ENCODE data around the gene UBE2D2.

UBE2D2 gene

GRCh38 chr5:139658928-139659667 lies 98.0 kb downstream of the UBE2D2 start:
- H3K4me3 ChIP-seq (ENCODE audit: low read depth, low read length), result no peak overlapping the region

DNA sequence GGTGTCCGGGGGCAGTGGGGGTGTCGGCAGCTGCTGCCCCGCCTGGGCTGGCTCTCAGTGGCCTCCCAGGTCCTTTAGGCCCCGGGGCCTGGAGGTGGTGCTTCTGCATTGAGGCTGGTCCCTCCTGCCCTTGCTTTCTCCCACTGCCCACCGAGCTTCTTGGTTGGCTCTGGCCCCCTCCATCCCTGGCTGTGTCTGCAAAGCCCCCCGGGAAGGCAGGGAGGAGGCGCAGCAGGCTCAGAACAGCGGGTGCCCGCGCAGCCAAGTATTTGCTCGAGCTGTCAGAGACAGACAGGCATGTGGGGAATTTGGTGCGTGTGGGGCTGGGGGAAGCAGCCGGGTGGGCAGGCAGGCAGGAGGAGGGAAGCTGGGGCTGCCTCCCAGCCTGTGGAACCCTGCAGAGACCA lies 98.6 kb downstream of the UBE2D2 start:
- no peak overlapping the region for H3K4me3 ChIP-seq (ENCODE audit: low read depth, low read length)

- no peak overlapping the region for H3K4me3 ChIP-seq (ENCODE audit: low read depth, low read length)
Measured at GRCh38 chr5:139660105-139660922, 99.2 kb downstream of the UBE2D2 start.

DNA sequence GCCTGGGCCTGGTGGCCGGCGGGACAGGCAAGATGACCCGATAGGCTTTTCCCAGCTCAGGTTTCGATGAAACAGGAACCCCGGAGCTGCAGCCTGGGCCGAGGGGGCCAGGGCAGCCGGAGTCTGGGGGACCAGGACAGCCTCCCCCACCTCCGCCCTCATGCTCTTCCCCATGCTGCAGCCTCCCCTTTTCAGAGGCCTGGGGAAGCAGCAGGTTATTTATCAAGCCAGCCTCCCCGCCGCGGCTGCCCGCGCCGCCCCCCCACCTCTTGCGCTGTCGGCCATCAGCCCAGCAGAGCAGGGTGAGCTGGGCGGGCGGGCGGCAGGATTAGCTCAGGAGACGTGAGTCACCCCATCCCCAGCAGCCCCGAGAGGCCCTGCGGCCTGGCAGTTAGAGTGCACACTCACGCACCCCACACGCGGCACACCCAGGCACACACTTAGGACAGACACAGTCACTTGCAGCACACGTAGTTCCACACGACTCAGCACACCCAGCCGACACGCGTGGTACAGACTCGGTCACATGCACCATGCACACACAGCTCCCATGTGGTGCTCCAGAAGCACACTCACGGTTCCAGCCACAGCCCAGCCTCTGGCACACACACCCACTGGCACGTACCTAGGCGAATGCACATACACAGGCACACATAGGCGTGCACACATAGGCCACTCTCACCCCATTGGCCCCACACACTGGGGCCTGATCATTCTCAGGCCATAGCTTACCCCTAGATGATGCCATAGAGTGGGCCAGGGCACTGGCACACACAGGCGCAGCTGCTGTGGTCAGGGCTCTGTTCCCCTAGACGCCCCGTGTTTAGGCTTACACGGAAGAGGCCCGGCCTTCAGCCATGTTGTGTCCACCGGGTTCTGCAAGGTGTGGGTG lies 100.0 kb downstream of the UBE2D2 start:
- H3K4me3 ChIP-seq (ENCODE audit: low read depth, low read length), result no peak overlapping the region

DNA sequence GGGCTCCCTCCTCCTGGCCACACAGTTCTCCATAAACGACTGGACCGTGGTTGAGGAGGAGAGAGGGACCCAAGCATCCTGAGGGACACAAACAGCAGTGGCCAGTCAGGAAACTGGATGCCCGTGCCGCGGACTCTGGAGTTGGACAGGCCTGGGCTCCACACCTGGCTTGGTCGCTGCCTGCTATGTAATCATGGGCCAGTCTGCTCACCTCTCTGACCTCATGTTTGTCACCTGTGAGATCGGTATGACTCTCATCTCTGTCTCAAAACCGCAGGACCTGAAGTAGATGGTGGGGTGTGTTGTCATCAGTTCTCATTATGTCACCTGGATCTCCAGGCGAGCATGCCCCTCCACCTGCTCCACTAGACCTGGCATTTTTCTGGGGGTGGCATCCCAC lies 101.5 kb downstream of the UBE2D2 start:
- H3K4me3 ChIP-seq (ENCODE audit: low read depth, low read length), result no peak overlapping the region

- no peak overlapping the region for H3K4me3 ChIP-seq (ENCODE audit: low read depth, low read length)
Measured at GRCh38 chr5:139663207-139664085, 102.3 kb downstream of the UBE2D2 start.

GRCh38 chr5:139664086-139664693 lies 103.1 kb downstream of the UBE2D2 start:
- H3K4me3 ChIP-seq (ENCODE audit: low read depth, low read length), result no peak overlapping the region

DNA sequence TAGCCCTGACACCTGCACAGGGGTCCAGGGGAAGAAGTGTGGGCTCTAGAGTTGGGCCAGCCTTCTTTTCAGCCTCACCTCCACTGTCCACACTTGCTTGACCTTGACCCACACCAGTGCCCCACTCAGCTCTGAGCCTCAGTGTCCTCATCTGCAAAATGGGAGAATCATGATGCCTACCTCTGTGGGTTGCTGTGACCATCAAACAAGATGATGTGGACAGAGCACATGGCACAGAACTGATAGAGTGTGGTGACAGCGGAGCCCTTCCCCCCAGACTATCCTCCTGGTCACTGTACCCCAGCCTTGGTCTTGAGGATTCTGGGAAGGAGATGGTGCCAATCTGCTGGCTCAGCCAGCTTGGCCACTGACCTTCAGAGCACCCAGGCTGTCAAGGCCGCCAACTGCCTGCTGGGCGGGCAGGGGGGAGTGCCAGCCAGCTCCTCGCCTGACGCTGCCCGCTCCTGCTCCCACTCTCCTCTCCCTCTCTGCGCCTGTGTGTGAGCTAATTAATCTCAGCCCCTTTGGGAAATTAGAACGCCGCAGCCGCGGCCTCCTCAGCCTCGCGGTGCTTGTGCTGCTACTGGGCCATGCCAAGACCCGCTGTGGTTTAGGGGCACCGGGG lies 103.7 kb downstream of the UBE2D2 start:
- H3K4me3 ChIP-seq (ENCODE audit: low read depth, low read length), result no peak overlapping the region

GRCh38 chr5:139665626-139666025 lies 104.5 kb downstream of the UBE2D2 start:
- no peak overlapping the region for H3K4me3 ChIP-seq (ENCODE audit: low read depth, low read length)

DNA sequence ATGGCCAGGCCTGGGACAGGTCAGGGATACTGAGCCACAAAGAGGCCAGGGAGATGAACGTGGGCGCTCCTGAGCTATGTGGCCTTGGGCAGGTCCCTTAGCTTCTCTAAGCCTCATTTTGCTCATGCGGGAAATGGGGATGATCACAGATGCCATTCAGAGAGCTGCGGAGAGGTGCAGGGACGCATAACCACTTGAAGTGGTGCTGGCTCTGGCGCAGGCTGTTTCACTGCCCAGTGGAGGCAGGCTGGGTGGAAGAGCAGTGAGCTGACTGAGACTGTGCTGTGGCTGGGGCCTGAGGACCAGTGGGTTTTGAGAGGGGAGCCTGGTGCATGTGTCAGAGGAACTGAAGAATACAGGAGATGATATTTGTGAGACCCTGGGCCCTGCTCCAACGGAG lies 105.4 kb downstream of the UBE2D2 start:
- H3K4me3 ChIP-seq (ENCODE audit: low read depth, low read length), result no peak overlapping the region

DNA sequence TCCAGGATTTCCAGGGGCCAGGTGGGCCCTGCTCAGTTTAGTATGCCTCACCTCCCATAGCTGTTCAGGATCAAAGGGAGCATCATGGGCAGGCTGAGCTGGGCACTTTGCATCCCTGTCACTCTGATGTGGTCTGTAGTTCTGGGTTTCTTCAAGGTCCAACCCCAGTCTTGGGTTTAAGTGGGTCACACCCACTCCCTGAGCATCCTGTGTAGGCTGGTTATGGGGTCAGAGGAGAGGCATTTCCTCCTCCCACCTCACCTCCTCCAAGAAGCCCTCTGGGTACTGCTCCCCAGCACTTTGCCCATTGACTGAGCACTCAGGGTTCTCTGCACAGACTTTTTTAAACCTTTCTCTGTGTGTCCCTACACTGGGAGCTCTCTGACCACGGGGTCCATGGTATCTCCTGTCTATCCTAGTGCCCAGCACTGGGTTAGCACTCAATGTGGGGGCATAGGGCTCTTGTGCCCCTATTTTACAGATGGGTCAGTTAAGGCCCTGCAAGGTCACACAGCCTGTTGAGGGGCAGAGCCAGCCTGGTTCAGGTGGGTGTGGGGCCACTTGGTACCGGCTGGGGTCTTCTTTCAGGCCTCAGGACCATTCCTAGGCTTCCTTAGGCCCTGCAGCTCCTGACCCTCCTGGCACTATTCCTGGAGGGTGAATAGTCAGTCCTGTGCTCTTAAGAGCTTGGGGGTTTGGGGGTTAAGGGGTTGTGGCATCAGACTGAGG lies 106.0 kb downstream of the UBE2D2 start:
- H3K4me3 ChIP-seq (ENCODE audit: low read depth, low read length), result no peak overlapping the region

DNA sequence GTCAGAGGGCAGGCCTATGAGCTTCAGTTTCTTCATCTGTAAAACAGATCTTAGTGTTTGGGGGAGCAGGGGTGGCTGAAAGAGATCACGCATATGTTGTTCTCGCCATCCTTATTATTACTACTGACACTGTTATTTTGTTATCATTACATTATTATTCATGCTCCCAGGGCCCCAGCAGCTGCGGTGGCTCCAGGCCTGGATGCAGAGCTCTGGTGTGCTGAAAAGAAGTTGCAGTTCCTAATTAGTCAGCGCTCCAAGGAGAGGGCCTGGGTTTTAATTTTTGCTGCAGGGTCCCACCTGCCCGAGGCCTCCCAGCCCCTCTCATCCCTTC lies 106.6 kb downstream of the UBE2D2 start:
- no peak overlapping the region for H3K4me3 ChIP-seq (ENCODE audit: low read depth, low read length)

DNA sequence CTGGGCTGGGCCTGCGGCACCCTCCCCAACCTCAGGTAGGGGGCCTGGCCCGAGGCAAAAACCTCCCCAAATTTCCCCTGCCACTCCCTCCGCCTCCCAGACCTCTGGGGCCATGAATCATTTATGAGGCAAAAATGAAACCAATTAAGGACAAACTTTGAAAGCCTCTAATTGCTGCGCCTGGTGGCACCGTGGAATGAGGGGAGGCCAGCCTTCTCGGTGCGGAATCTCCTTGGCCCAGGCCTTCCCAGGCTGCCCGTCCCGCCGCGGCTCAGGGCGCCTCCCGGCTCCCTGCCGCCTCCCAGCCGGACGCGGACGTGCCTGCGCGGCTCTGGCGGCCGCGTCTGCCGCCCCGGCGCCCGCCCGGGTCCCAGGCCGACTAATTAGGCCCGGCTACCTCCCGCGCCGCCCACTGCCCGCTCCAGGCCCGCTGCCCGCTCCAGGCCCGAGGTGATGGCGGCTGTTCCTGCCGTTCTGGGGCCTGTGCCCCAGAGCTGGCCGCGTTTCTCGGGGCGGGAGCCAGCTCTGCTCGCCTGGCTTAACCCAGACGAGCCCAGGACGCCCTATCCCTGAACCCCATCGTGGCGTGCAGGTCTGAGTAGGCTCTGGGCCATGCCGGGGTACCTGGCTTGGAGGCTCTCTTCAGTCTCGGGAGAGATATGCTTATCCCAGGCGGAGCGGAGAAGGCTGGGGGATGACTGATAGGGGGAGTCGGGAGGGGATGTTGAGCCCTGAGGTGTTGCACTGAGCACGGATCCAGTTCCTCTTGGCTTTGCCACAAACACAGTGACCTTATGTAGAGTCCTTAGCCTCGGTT lies 107.1 kb downstream of the UBE2D2 start:
- no peak overlapping the region for H3K4me3 ChIP-seq (ENCODE audit: low read depth, low read length)

DNA sequence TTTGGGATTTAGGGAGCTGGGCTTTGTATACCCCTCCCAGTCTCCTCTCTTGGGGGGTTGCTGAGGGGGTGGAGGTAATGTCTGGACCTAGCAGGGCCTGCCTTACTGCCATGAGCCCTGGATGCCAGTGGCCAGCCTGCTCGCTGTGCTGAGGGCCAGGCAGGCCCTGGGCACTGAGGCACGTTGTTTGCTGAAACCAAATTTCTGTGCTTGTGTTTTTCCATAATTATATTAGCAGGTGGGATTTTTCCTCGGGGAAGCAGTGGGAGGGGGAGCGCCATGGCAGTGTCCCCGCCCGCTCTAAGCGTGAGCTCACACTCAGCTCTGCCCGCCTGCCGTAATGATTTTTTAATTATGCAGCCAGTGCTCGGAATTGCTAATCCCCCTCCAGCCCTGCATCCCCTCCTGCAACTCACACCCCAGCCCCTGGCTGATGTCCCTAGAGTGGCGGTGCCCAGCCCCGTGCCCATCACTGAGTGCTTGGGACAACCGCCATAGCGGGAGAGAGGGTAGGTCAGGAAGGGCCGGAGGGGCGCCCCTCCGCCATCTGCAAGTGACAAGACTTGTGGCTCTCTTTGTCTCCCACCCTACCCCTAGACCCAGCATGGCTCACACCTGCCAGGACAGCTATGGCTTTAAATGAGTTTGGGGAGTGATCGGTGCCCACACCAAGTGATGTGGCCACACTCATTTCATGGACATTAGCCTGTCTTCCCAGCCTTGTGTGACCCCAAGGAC lies 108.0 kb downstream of the UBE2D2 start:
- H3K4me3 ChIP-seq (ENCODE audit: low read depth, low read length), result no peak overlapping the region

DNA sequence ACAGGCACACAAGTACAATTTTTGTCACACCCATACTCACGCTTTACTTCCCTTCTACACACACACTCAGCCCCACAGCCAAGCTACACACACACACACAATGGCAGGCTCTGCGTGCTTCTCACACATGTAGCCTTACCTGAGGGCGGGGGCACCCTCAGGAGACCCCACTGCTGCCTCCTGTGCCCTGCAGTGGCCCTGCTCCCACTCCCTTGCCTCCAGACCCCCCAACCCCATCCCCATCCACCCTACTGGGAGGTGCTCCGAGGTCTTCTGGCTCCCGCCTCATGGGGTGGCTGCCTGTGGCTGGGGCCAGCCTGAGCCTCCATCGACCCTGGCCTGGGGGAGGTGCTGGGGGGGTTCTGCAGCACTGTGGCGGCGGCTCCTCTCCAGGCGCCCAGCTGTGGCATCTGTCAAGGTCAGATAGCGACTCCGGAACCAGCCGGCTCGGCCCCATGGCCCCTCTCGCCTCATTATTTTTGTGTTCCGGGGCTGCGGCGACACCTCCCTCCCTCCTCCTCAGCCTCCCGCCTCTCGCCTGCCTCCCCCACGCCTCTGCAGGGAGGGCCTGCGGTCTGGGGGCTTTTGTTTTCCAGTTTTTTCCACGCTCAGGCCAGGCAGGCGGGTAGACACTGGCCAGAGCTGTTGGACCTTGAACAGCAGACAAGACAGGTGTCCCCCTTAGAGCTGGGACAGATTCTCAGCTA lies 108.7 kb downstream of the UBE2D2 start:
- no peak overlapping the region for H3K4me3 ChIP-seq (ENCODE audit: low read depth, low read length)

DNA sequence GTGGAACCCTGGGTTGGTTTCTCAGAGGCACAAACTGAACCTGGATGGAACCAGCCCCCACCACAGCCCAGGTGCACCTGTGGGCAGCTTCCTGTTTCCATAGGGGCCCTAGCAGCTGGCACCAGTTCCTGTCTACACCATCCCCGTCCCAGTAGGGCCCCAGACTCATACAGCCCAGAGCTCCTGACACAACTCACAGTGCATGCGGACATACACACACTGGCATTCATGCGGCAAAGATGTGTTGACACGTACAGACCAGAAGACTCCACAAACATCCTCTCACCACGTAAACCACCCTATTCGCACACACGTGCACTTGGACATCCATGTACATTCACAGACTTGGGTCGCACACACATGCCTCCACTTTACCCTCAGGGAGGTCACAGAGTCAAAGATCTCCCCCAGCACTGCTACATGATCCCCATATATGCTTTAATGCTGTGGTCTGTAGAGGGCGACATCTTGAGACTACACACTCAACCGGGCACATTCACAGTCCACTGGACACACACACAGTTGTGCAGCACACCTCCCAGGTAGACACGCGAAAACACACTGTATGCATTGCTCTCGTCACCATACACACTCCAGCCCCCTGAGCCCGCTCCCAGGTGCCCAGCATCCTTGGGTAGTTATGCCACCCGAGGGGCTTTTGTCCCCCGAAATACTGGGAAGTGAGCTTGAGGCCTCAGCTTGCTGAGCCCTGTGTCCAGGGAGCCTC lies 109.4 kb downstream of the UBE2D2 start:
- H3K4me3 ChIP-seq (ENCODE audit: low read depth, low read length), result no peak overlapping the region
